Measurements from ENCODE around the gene NSUN6.

DNA sequence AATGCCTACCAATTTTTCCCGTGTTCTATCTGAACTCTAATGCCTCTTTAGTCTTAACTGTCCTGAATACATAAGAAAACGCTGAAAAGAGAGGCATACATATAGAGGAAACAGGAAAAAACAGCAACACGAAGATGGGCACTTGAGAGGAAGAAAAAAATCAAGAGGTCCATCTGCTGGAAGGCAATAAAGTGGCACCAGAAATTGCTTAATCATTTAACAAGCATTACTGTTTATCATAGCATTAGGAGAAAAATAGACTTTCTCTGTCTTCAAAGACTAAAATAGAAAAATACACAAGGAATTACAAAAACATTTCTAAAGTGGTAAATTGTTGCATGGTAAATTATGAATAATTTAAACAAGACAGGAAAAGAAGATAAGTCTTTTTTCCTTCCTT, 35.0 kb downstream of the NSUN6 start:
- TF ChIP-seq, protein P1, sequence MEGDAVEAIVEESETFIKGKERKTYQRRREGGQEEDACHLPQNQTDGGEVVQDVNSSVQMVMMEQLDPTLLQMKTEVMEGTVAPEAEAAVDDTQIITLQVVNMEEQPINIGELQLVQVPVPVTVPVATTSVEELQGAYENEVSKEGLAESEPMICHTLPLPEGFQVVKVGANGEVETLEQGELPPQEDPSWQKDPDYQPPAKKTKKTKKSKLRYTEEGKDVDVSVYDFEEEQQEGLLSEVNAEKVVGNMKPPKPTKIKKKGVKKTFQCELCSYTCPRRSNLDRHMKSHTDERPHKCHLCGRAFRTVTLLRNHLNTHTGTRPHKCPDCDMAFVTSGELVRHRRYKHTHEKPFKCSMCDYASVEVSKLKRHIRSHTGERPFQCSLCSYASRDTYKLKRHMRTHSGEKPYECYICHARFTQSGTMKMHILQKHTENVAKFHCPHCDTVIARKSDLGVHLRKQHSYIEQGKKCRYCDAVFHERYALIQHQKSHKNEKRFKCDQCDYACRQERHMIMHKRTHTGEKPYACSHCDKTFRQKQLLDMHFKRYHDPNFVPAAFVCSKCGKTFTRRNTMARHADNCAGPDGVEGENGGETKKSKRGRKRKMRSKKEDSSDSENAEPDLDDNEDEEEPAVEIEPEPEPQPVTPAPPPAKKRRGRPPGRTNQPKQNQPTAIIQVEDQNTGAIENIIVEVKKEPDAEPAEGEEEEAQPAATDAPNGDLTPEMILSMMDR (IDR thresholded peaks at IDR 0.05 in 2 of 3, conservative IDR thresholded peaks at IDR 0.05 in 1 of 3; ENCODE audit: control insufficient read depth in 2 of 3, extremely low read depth in 1 of 3, insufficient read depth in 1 of 3, low read depth in 3 of 3, low read length in 3 of 3) = no peak
- TF ChIP-seq NRF1 (conservative IDR thresholded peaks at IDR 0.05; ENCODE audit: low read depth, low read length) (no peak), NR2C2 (IDR thresholded peaks at IDR 0.05; ENCODE audit: borderline replicate concordance, control insufficient read depth, insufficient read length, low read depth) (no peak), NFYB (IDR thresholded peaks at IDR 0.05; ENCODE audit: insufficient read depth, low read depth, low read length) (no peak), TARDBP (IDR thresholded peaks at IDR 0.05; ENCODE audit: borderline replicate concordance) (no peak), POLR2A (IDR thresholded peaks at IDR 0.05; ENCODE audit: low read depth, low read length) (no peak), EGR1 (IDR thresholded peaks at IDR 0.05; ENCODE audit: borderline replicate concordance in 1 of 2, low read depth in 2 of 2, low read length in 2 of 2) (no peak), CHD1 (IDR thresholded peaks at IDR 0.05; ENCODE audit: low read depth, low read length) (no peak), HDAC2 (IDR thresholded peaks at IDR 0.05) (no peak), POU2F2 (IDR thresholded peaks at IDR 0.05; ENCODE audit: borderline replicate concordance, low read depth, low read length) (no peak), ZZZ3 (IDR thresholded peaks at IDR 0.05; ENCODE audit: control insufficient read depth, insufficient read length, low read depth) (no peak)

Measured in GM12878 (cell line).